Kidney tubule cell (primary cell): ENCODE data around the gene CCL4.
"Not testable (repeated sequence)": the region's sequence is repeated elsewhere in the genome, so short reads cannot be mapped to it uniquely, and the experiment has no call there.

Experiments used
- DNase-seq: peaks from one replicate; pipeline ENCODE4 v3.0.0-alpha.2; 2018; ENCODE audit warnings: low spot score

Gene CCL4

DNA sequence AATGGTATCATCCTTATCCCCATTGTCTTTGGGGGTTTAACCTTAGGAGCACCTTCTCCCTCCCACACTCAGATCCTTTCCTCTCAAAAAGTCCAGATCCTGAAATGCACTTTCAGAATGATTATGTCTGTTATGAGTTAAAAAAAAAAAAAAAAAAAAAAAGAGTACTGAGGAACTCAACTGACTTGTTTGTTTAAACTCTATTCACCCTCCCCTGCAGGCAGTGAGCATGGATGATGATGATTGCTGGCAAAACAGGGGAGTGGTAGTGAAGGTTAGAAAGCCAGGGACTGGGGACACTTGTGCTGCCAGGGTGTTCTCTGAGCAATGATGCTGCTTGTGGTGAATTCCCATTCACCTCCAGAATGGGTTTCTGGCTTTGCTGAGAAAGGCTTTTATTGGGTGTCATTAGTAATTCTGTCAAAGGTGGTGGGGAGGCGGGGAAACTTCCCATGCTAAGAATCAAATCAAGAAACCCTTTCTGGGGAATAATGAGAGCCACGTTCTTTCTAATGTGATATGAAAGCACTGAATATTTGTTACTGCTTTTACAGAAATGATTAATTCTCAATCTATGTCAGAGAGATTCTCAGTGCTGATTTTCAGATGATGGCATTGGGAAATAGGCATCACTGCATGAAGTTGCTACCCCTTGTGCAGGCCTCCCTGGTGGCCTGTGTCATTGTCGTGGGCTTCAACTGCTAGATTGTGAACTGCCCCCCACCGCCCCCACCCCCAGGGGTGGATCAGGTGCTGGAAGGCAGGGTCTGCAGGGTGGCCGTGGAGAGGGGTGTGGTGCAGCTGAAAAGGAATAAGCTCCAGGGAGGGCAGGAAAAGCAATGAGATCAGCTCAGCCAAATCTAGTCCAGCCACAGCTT is 14.1 kb downstream of the CCL4 start:
- DNase-seq, result no peak

DNA sequence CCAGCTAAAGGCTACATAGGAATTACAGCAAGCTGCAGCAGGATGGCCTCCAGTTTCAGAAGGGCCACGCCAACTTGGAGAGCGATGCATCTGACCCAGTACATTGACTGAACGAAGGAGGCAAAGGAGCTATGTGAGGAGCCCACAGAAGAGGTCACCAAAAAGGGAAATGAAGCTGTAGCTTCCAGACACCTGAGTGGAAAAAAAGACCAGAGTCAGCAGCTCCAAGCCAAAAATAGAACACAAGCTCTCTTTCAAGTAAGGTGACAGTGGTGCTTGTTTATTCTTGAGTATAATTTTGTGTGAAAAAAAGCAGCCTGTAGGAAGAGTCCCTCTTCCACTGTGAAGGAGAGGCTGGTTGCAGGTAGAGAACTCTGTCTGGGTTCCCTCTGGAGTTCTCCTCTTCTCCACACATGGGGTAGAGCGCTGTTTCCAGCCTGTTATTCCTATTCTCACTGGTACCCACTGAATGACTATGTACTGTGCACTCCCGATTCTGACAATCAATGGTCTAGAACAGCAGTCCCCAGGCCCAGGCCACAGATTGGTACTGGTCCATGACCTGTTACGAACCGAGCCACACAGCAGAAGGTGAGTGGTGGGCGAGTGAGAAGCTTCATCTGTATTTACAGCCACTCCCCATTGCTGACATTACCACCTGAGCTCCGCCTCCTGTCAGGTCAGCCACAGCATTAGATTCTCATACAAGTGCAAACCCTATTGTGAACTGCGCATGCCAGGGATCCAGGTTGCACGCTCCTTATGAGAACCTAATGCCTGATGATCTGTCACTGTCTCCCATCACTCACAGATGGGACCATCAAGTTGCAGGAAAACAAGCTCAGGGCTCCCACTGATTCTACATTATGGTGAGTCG is 15.1 kb downstream of the CCL4 start:
- no peak for DNase-seq

DNA sequence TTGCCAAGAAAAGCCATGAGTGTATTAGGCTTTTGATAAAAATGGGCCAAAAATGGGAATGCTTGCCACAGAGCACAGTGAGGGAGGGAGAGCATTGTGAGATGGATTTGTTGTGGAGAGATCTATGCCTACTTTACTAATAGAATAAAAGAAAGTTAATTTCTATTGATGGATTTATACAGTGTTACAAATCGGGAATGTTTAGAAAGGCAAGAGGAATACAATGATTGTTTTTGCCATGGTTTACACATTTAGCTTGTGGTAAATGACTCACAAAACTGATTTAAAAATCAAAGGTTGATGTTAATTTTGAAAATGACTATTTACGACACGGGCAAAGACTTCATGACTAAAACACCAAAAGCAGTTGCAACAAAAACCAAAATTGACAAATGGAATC is 16.6 kb downstream of the CCL4 start:
- DNase-seq, result no peak

DNA sequence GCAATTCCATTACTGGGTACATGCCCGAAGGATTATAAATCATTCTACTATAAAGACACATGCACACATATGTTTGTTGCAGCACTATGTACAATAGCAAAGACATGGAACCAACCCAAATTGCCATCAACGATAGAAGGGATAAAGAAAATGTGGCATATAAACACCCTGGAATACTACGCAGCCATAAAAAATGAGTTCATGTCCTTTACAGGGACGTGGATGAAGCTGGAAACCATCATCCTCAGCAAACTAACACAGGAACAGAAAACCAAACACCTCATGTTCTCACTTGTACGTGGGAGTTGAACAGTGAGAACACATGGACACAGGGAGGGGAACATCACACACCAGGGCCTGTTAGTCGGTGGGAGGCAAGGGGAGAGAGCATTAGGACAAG is 17.5 kb downstream of the CCL4 start:
- DNase-seq, result not testable (repeated sequence)

DNA sequence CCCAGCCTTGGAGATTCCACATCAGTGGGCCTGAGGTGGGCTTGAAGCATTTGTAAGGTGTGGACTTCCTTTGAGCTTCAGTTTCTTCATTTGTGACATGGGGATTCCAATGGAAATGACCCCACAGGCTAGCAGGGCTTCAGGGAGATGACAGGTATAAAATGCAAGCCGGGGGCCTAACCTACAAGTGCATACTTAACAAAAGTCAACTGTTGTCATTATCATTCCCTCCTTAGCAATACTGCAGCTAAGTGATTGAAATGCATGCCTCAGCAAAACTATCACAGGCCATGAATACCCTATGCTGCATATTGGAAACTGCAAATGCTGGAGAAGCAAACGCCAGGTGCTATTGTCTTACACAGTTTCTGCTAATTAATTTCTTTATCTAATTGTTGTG is 19.8 kb downstream of the CCL4 start:
- DNase-seq, result no peak

DNA sequence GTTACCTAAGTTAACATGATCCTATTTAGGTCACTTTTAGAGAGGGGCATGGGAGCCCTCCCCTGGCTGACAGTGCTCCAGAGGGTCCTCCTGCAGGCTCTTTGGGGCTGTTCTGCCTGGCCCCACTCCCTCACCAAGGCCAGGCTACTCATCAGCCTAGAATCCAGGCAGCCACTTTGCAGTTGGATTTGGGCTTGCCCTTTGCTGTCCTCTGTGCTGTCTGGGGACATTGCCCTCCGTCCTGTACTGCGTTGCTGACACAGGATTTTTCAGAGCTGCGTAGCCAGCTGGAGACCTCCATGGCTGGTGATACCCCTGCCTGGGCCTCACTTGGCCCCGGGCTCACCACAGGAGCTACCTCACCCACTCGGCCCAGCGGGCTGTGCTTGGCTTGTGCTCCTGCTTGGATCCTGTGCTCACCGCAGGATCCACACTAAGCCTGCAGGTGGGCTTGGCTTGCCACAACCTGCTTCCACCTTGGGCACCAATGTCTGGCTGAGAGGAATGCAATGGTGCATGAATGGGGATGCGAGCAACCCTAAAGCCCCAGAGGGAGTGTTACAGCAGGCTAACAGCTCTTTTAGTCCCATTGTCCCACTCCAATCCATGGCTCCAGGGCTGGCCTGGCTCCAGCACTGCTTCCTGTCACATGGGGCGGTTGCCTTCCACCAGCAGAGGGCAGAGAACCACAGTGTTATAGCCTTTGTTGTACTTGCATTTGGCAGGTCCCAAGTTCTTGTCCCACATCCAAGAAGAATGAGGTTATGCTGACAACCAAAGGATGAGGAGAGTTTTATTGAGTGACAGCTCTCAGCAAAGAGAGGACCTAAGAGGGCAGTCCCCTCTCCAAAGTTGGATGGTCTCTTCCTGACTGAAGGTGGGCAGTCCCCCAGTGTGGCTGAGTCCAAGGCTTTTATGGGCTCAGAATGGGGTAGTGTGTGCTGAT is 21.5 kb downstream of the CCL4 start:
- DNase-seq, result no peak

DNA sequence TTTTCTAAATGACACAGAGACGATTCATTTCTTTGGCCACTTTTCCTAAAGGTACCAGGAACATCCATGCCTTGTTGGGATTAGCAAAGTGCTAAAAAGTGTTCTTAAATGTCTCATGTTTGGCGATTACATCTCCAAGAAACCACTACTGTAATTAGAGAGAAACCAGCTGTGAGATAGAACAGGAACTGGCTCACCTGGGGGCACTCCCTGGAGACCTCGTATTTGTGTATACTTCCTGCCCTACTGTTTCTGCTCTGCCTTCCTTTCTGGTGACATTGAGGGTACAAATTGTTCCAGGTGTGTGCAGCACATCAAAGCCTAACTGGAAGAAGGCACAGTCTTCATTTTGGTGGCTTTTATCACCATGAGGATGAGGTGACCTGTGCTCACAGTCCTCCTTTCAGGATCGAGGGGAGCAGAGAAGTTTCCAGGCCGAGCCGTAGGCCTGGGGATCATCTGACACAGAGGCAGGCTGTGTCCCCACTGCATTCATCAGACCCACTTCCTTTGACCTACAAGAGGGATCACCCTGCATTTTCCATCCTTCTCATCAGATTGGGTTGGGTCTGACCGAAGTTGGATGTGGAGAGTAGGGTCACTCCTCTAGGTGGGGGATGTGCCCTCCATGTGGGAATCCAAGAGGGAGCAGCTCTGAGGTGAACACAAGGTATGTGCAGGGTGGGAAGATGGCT is 23.7 kb downstream of the CCL4 start:
- no peak for DNase-seq

DNA sequence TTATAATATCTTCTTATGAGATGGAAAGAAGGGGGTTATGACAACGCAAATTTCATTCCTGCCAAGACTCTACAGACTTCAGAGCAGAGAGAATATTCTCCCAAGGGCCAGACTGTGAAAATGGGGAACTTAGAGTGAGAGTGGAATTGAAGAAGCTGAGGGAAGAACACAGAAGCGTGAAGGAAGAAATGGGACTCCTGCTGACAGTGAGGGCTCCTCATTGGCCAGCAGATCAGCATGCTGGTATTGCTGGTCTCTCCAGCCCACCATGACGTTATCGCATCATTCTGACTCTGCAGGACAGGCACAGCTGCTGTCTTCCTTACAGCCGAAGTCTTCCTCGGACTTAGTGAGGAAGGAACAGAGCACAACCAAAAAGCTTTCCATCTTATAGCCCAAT is 24.3 kb downstream of the CCL4 start:
- DNase-seq, result no peak

DNA sequence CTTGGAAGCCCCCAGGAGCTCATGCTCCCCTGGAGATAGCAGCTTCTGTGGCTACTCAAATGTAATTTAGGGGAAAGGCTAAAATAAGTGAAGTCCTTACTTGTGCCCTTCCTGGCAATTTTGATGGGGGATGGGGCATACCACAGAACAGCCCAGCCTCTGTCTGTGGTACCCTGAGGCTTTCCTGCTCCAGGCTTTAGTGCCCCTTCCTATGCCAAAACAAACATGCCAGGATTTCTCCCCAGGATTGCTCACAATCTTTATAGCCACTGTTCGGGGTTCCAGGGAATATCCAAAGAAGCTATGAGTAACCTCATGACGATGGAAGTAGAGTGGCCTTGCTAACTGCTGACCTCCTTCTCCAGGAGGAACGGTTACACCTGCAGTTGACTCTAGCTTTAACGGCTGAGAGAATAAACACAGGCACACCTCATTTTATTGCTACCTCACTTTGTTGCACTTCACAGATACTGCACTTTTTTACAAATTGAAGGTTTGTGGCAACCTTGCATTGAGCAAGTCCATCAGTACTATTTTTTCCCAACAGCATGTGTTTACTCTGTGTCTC is 24.9 kb downstream of the CCL4 start:
- DNase-seq, result no peak

DNA sequence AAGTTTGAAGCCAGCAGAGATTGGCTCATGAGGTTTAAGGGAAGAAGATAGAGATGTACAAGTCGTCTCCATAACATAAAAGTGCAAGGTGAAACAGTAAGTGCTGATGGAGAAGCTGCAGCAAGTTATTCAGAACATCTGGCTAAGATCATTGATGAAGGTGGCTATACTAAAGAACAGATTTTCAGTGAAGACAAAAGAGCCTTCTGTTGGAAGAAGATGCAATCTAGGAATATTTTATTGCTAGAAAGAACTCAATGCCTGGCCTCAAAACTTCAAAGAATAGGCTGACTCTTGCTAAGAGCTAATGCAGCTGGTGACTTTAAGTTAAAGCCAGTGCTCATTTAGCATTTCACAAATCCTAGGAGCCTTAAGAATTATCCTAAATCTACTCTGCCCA is 26.0 kb downstream of the CCL4 start:
- DNase-seq, result no peak

DNA sequence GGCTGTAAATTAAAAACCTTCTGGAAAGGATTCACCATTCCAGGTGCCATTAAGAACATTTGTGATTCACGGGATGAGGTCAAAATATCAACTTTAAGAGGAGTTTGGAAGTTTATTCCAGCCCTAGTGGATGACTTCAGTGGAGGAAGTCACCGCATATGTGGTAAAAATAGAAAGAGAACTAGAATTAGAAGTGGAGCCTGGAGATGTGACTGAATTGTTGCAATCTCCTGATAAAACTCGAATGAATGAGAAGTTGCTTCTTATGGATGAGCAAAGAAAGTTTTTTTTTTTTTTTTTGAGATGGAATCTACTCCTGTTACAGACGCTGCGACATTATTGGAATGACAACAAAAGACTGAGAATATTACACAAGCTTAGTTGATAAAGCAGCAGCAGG is 26.7 kb downstream of the CCL4 start:
- DNase-seq, result no peak

DNA sequence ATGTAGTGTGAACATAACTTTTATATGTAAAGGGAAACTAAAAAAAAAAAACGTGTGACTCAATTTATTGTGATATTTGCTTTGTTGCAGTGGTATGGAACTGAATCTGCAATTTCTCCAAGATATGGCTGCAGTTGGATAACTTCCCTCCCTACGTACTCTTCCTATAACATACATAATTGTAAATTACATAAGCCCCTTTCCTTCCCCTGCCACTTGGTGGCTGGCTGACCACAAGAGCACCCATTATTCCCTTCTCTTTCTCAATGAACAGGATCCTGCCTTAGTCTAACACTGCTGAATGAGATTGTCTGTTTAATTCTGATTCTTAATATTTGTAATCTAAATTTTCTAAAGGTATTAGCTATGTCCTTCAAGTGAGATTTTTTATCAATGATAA is 27.8 kb downstream of the CCL4 start:
- no peak for DNase-seq

DNA sequence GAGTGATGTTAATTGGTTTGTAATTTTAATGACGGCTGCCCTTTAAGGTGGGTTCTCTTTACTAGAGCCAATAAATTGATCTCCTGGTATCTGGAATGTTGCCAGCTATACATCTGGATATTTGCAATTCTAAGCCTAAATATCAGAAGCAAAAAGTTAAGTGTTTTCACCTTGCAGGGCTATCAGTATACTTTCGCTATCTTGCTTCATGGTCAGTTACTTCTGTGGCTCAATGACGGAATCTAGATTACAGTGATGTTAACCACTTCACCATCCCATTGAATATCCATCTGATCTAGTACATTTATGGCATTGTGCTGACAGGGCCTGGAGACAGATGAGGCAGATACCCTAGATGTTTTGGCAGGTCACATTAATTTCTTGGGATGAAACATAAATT is 28.3 kb downstream of the CCL4 start:
- DNase-seq, result no peak

DNA sequence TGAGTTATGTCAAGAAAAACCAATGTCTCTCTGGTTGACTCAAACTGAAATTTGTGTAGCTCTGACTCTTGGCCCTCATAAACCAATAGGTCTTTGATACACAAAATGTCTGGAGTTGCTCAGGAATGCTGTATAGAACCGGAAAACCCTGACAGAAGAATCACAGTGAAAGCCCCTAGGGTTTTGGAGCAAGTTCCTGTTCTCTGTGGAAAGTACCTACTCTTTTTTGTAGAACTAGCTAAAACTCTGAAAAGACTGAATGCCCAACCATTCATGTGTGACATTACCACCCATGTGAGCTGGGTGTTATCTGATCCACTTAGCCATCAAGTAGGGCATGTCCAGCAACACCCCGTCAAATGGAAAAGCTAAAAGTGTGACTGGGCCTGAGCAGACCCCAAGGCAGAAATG is 28.8 kb downstream of the CCL4 start:
- no peak for DNase-seq

DNA sequence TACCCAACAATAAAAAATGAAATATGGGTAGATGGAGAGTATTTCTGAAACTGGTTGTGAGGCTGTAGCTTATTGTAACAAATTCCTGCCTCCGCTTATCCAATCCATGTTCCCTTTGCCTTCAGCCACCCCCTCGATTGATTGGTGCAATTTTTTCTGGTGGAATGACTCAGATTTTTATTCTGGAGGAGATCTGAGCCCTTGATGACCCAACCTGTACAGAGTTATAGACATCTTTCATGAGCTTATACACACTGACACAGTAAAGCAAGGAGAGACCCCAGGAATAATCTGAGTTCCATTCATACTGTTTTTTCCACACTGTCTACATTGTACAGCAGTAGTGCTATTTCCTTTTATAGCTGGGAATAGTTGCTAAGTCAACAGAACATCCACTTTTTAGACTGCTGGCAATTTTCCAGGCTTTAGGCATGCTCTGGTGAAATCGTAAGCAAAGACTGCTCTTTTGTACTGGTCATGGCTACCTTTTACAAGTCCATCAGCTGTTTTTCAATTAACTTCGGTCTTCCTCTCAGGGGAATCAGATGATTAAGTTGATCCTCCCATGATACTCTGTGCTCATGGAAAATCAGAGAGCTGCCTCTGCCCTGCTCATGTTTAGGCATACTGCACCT is 30.1 kb downstream of the CCL4 start:
- DNase-seq, result no peak

DNA sequence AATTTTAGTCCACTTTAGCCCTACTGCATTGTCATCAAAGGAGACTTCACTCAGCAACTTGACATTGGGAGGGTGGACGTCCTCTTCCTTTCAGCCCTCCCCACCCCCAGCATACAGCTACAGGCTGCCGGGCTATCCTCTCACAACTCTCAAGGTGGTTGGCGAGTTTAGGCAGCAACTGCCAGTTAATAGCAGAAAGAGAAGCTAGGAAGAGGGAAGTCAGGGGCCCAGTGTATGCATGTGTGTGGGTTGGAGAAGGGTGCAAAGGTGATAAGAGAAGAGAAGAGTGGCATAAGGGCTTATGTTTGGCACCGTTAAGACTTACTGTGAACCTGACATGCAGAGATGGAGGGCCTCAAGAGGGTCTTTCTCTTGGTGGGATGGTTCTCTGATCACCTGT is 31.8 kb downstream of the CCL4 start:
- no peak for DNase-seq

DNA sequence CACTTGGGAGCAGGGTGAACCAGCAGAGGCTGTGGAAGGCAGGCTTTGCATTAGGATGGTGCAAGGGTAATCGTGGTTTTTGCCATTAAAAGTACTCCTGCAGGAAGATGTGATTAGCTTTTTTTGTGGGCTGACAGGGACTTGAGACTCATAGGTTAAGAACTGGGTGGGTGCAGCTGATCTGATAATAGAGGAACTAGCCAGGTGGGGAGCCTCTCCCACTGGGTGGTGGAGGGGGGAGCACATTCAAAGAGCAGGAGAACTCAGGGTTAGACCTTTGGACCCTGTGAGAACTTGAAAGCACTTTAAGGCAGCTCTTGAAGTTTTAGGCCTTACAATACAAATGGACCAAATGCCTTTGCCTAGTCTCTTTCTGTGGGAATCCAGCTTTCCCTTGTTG is 32.4 kb downstream of the CCL4 start:
- DNase-seq, result no peak

DNA sequence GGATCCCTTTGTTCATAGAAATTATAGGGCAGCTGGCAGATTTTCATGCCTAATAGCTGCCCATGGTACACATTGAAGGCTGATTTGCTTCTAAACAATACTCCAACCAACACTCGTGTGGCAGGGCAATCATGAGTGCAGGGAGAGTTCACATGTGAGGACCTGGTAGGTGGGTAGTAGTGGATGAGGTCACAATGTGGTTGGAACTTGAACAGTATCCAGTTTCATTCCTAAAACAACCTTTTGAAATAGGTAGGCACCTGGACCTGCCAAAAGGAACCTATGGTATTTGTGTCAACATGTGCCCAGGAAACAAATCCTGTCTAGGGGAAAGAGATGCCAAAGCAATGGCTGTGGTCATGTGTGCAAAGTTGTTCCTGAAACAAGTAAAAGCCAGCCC is 32.8 kb downstream of the CCL4 start:
- DNase-seq, result no peak

DNA sequence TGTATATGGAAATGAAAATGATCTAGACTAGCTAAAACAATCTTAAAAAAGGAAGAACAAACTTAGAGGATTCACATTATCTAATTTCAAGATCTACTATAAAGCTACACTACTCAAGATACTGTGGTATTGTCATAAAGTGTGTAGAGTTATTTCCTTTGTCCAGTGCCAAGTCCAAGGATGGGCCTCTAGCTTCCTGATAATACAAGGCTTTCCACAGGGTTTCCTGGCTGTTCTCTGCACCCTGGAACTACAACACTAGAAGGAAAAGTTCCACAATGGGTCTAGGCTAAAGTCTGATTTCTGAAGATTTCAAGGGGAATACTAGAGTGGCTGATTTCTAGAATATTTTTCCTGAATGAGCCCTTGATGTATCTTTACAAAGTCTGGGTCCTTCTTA is 38.6 kb downstream of the CCL4 start:
- no peak for DNase-seq

DNA sequence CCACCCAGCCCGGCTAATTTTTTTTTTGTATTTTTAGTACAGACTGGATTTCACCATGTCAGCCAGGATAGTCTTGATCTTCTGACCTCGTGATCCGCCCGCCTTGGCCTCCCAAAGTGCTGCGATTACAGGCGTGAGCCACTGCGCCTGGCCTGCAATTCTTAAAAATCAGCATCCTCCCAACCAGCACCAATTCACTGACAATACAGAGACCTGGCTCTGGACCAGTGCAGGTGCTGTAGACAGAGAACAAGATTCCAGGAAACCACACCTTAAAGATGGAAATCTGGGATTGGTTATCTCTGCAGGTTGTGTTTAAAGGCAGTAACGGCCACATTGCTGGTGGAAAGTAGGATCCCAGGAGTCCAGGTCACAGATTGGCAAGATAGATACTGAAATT is 39.2 kb downstream of the CCL4 start:
- no peak for DNase-seq

DNA sequence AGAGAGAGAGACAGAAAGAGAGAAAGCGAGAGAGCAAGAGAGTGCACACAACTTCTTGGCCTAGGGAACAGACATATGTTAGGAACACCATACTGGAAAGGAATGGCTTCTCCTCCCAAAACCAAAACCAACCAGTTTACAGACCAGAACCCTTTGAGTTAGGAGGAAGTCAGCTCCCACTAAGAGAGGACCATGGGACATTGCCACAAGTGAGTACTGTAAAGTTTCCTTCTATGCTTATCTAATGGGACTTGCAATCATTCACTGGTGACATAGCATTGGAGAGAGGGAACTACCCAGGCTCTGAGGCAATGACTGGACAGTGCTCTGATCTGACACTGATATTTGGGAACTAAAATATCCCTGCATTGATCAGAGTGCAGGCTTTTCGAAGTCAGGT is 40.4 kb downstream of the CCL4 start:
- DNase-seq, result no peak
